ENCODE measurements around the gene SELENOI. TPM values are rescaled to one million over a fixed set of nuclear protein-coding genes. Genes with fewer than 3 reads are reported as not detected.

SELENOI gene
- total and polyA plus RNA-seq, 2 experiments from 2014 or later = 8.4 to 67.8 TPM

DNA sequence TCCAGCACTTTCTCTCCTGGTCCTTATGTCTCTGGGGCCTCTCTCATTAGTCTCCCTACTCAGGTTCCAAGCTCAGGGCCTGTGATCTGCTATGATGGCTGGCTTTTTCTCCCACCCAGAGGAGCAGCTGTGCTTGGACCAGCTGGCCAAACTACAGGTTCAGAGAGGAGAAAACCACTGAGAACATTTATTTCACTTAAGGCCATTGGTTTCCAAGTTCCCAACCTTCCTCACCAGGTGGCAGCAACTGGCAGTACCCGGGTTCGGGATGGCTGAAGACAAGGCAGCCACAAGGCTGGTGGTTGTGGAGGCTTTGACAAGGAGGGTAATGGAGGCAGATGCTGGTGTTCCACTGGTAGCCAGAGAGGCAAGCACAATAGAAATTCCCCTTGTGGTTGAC lies 29.9 kb upstream of the SELENOI start:
- Mint-ChIP-seq H3K9me3 (no peaks in the 10 kb centered on the region), H3K27me3 (ENCODE audit: insufficient read depth, low read depth, poor library complexity) (peaks cover 14% of the 10 kb centered on the region), H3K4me1 (peaks cover 36% of the 10 kb centered on the region), H3K4me3 (no peak overlapping the region), H3K36me3 (ENCODE audit: low read depth) (peaks cover 3% of the 10 kb centered on the region; the same call in 1 of the 3 replicates), H3K27ac (no peak overlapping the region)
- Histone ChIP-seq H3F3A (replicated peaks; ENCODE audit: low read depth) (no peaks in the 10 kb centered on the region), H3K9me2 (ENCODE audit: insufficient read depth) (no peaks in the 10 kb centered on the region), H3K27me3 (ENCODE audit: insufficient read depth) (no peaks in the 10 kb centered on the region), H4K20me1 (replicated peaks; ENCODE audit: insufficient read depth) (no peaks in the 10 kb centered on the region), H2AFZ (no peak overlapping the region), H3K79me2 (replicated peaks; ENCODE audit: insufficient read depth) (no peaks in the 10 kb centered on the region), H3K4me2 (no peak overlapping the region), H3K4me1 (ENCODE audit: insufficient read depth) (peaks cover 2% of the 10 kb centered on the region; the same call in 1 of the 2 replicates), H3K36me3 (ENCODE audit: insufficient read depth) (no peaks in the 10 kb centered on the region), H3K4me3 (no peak overlapping the region), H3K27ac (ENCODE audit: low read depth) (no peak overlapping the region)
- DNase-seq (ENCODE audit: low spot score) (peak; percentile 43), ATAC-seq (peak; percentile 8; the same call in 1 of the 3 replicates)
- TF ChIP-seq STAT1 (IDR thresholded peaks at IDR 0.05; ENCODE audit: unreplicated experiment) = no peak
- TF ChIP-seq, protein P1, sequence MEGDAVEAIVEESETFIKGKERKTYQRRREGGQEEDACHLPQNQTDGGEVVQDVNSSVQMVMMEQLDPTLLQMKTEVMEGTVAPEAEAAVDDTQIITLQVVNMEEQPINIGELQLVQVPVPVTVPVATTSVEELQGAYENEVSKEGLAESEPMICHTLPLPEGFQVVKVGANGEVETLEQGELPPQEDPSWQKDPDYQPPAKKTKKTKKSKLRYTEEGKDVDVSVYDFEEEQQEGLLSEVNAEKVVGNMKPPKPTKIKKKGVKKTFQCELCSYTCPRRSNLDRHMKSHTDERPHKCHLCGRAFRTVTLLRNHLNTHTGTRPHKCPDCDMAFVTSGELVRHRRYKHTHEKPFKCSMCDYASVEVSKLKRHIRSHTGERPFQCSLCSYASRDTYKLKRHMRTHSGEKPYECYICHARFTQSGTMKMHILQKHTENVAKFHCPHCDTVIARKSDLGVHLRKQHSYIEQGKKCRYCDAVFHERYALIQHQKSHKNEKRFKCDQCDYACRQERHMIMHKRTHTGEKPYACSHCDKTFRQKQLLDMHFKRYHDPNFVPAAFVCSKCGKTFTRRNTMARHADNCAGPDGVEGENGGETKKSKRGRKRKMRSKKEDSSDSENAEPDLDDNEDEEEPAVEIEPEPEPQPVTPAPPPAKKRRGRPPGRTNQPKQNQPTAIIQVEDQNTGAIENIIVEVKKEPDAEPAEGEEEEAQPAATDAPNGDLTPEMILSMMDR (conservative IDR thresholded peaks at IDR 0.05; ENCODE audit: low read depth in 2 of 2) = peak; percentile 35 to 51

DNA sequence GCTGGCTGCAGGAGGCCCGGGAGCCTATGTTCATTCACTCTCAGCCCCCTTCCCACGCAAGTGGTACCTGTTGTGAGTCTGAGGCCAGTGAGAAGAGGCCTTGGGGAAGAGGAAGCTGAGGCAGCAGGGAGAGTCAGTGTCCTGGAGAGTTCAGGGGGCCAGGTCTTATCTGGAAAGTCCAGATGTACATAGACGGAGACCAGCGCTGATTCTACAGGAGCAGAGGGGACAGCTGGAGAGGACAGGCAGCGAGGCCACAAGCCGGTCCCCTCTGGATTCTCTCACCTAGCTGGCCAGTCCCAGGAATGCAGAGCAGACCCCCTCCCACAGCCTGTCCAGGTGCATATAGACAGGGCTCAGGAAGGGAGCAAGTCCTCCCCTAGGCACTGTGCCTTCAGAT lies 29.1 kb upstream of the SELENOI start:
- H3K9me3 Mint-ChIP-seq = no peaks in the 10 kb centered on the region
- Histone ChIP-seq H3K79me2 (replicated peaks; ENCODE audit: insufficient read depth) (no peaks in the 10 kb centered on the region), H3K36me3 (ENCODE audit: insufficient read depth) (no peaks in the 10 kb centered on the region), H3K27me3 (ENCODE audit: insufficient read depth) (no peaks in the 10 kb centered on the region), H2AFZ (no peak overlapping the region), H3K27ac (ENCODE audit: low read depth) (no peak overlapping the region), H3F3A (replicated peaks; ENCODE audit: low read depth) (no peaks in the 10 kb centered on the region), H3K4me2 (no peak overlapping the region), H4K20me1 (replicated peaks; ENCODE audit: insufficient read depth) (no peaks in the 10 kb centered on the region), H3K4me1 (ENCODE audit: insufficient read depth) (peaks cover 2% of the 10 kb centered on the region; the same call in 1 of the 2 replicates), H3K9me2 (ENCODE audit: insufficient read depth) (no peaks in the 10 kb centered on the region), H3K4me3 (no peak overlapping the region)
- peaks cover 36% of the 10 kb centered on the region for H3K4me1 Mint-ChIP-seq
- no peak for ATAC-seq
- TF ChIP-seq, protein P2, sequence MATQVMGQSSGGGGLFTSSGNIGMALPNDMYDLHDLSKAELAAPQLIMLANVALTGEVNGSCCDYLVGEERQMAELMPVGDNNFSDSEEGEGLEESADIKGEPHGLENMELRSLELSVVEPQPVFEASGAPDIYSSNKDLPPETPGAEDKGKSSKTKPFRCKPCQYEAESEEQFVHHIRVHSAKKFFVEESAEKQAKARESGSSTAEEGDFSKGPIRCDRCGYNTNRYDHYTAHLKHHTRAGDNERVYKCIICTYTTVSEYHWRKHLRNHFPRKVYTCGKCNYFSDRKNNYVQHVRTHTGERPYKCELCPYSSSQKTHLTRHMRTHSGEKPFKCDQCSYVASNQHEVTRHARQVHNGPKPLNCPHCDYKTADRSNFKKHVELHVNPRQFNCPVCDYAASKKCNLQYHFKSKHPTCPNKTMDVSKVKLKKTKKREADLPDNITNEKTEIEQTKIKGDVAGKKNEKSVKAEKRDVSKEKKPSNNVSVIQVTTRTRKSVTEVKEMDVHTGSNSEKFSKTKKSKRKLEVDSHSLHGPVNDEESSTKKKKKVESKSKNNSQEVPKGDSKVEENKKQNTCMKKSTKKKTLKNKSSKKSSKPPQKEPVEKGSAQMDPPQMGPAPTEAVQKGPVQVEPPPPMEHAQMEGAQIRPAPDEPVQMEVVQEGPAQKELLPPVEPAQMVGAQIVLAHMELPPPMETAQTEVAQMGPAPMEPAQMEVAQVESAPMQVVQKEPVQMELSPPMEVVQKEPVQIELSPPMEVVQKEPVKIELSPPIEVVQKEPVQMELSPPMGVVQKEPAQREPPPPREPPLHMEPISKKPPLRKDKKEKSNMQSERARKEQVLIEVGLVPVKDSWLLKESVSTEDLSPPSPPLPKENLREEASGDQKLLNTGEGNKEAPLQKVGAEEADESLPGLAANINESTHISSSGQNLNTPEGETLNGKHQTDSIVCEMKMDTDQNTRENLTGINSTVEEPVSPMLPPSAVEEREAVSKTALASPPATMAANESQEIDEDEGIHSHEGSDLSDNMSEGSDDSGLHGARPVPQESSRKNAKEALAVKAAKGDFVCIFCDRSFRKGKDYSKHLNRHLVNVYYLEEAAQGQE (IDR thresholded peaks at IDR 0.05; ENCODE audit: unreplicated experiment) = no peak
- no peak for TF ChIP-seq NANOG (IDR thresholded peaks at IDR 0.05; ENCODE audit: borderline replicate concordance)
- TF ChIP-seq, protein P1 (conservative IDR thresholded peaks at IDR 0.05; ENCODE audit: low read depth in 2 of 2) = no peak
- TF ChIP-seq CREB1 (CRISPR knock-in tag; IDR thresholded peaks at IDR 0.05; ENCODE audit: low read depth) = no peak
- TF ChIP-seq ZNF114 (CRISPR knock-in tag; IDR thresholded peaks at IDR 0.05) = no peak
- no peak for TF ChIP-seq ZNF331 (CRISPR knock-in tag; IDR thresholded peaks at IDR 0.05; ENCODE audit: low read depth)
- no peak for TF ChIP-seq EZH2phosphoT487 (IDR thresholded peaks at IDR 0.05; ENCODE audit: unreplicated experiment)
- TF ChIP-seq EZH2 (IDR thresholded peaks at IDR 0.05; ENCODE audit: low read depth, unreplicated experiment) = no peak
- H3K27me3 Mint-ChIP-seq (ENCODE audit: insufficient read depth, low read depth, poor library complexity) = peaks cover 13% of the 10 kb centered on the region
- H3K4me3 Mint-ChIP-seq = no peak overlapping the region
- DNase-seq (ENCODE audit: low spot score) = no peak
- H3K27ac Mint-ChIP-seq = no peak overlapping the region
- no peaks in the 10 kb centered on the region; the same call in 2 of the 3 replicates for H3K36me3 Mint-ChIP-seq (ENCODE audit: low read depth)
